CD4-positive, alpha-beta memory T cell (primary cell): ENCODE measurements around the gene HSCB. TPM values are rescaled to one million over a fixed set of nuclear protein-coding genes. Genes with fewer than 3 reads are reported as not detected.
"Not testable (repeated sequence)": the region's sequence is repeated elsewhere in the genome, so short reads cannot be mapped to it uniquely, and the experiment has no call there.

Source experiments
- CTCF ChIA-PET: fragments of 350-600 bp; sonication (Branson Sonifier 250); formaldehyde crosslinking; loops from one replicate; lab custom pipeline; 2021; ENCODE audit warnings: inconsistent platforms; ENCODE audit not compliant: partially characterized antibody; lab: Charles Lee
- POLR2A ChIA-PET: fragments of 350-600 bp; sonication (Branson Sonifier 250); formaldehyde crosslinking; loops from one replicate; lab custom pipeline; 2021; ENCODE audit not compliant: partially characterized antibody; lab: Charles Lee
- DNase-seq, 5 donors: peaks; one replicate each; pipeline versions ENCODE4 v3.0.0 to v3.0.0-alpha.2; 2020 to 2022; ENCODE audit warnings: mixed read lengths in 1 of 5
- H3K27ac ChIP-seq: one replicate; pipeline ENCODE4 v1.7.0; 2013; ENCODE audit warnings: low read depth, low read length
- H3K27me3 ChIP-seq: 2 replicates; pipeline ENCODE4 v1.7.0; 2013; ENCODE audit warnings: mild to moderate bottlenecking, low read length, moderate library complexity; ENCODE audit not compliant: insufficient read depth
- H3K36me3 ChIP-seq: 2 replicates; pipeline ENCODE4 v1.7.0; 2013; ENCODE audit warnings: mild to moderate bottlenecking, low read length, moderate library complexity; ENCODE audit not compliant: insufficient read depth
- H3K4me1 ChIP-seq: 2 replicates; pipeline ENCODE4 v1.7.0; 2013; ENCODE audit warnings: mild to moderate bottlenecking, low read length, moderate library complexity; ENCODE audit not compliant: insufficient read depth
- H3K4me3 ChIP-seq, 2 donors: one replicate each; pipeline ENCODE4 v1.7.0; 2013; ENCODE audit warnings: low read length in 2 of 2, mild to moderate bottlenecking in 1 of 2
- H3K9me3 ChIP-seq, 2 donors: one replicate each; pipeline ENCODE4 v1.7.0; 2013; ENCODE audit warnings: low read length in 2 of 2, control low read depth in 1 of 2; ENCODE audit not compliant: control insufficient read depth in 1 of 2
- H3K27ac Mint-ChIP-seq, 7 donors: one replicate each; pipeline ENCODE4 v1.8.0; 2020 to 2021; ENCODE audit warnings: mixed read lengths in 7 of 7, mild to moderate bottlenecking in 6 of 7, inconsistent platforms in 3 of 7, moderate library complexity in 3 of 7
- H3K27me3 Mint-ChIP-seq, 2 donors: one replicate each; pipeline ENCODE4 v1.8.0; 2020 to 2021; ENCODE audit warnings: mixed read lengths in 2 of 2
- H3K36me3 Mint-ChIP-seq, 2 donors: one replicate each; pipeline ENCODE4 v1.8.0; 2020 to 2021; ENCODE audit warnings: mixed read lengths in 2 of 2, inconsistent platforms in 1 of 2, mild to moderate bottlenecking in 1 of 2
- H3K4me1 Mint-ChIP-seq, 4 donors: one replicate each; pipeline ENCODE4 v1.8.0; 2020 to 2021; ENCODE audit warnings: mixed read lengths in 4 of 4, mild to moderate bottlenecking in 1 of 4
- H3K4me3 Mint-ChIP-seq, 8 donors: one replicate each; pipeline ENCODE4 v1.8.0; 2020 to 2021; ENCODE audit warnings: mixed read lengths in 8 of 8, mild to moderate bottlenecking in 7 of 8, moderate library complexity in 6 of 8, inconsistent platforms in 3 of 8
- H3K9me3 Mint-ChIP-seq, 8 donors: one replicate each; pipeline ENCODE4 v1.8.0; 2020 to 2021; ENCODE audit warnings: mixed read lengths in 8 of 8, mild to moderate bottlenecking in 5 of 8, inconsistent platforms in 3 of 8, moderate library complexity in 1 of 8
- intact Hi-C: fragments of 100-400 bp; cut with micrococcal nuclease; formaldehyde crosslinking; loops from one replicate; pipeline ENCODE4 v1.15.1; 2023
- polyA plus RNA-seq, 2 donors: library from polyadenylated mRNA; unstranded; fragments of 300-500 nt; fragmentation: Illumina TruSeq; gene quantifications; one replicate each; pipeline ENCODE4 v1.2.3, GENCODE V29; 2021
- total RNA-seq, 2 experiments: library from RNA; stranded (reverse); gene quantifications; one replicate each; pipeline ENCODE4 v1.2.3, GENCODE V29; 2021

The HSCB gene
- total and polyA plus RNA-seq, 4 experiments from 2014 or later: 7.6 to 11.1 (median 9.8) TPM

GRCh38 chr22:28728002-28728401, 13.8 kb upstream of the HSCB start:
- ChIA-PET CTCF (no interaction called here), POLR2A (no interaction called here)
- peaks cover 8 to 15% of the 10 kb centered on the region in 2 donors for H3K36me3 Mint-ChIP-seq
- no peaks in the 10 kb centered on the region for H3K27me3 ChIP-seq
- H3K9me3 Mint-ChIP-seq: no peaks in the 10 kb centered on the region
- peaks cover 4% of the 10 kb centered on the region for H3K36me3 ChIP-seq
- H3K4me1 ChIP-seq: no peaks in the 10 kb centered on the region
- H3K27ac ChIP-seq: no peak overlapping the region
- H3K4me3 Mint-ChIP-seq: no peak overlapping the region
- no peaks in the 10 kb centered on the region for H3K4me1 Mint-ChIP-seq
- H3K27ac Mint-ChIP-seq: no peak overlapping the region
- no peaks in the 10 kb centered on the region for H3K27me3 Mint-ChIP-seq
- intact Hi-C loops: no loop called here
- no peak for DNase-seq
- no peak overlapping the region for H3K4me3 ChIP-seq
- no peaks in the 10 kb centered on the region for H3K9me3 ChIP-seq

- Histone ChIP-seq H3K27ac (no peak overlapping the region), H3K9me3 (no peaks in the 10 kb centered on the region), H3K27me3 (no peaks in the 10 kb centered on the region), H3K4me1 (no peaks in the 10 kb centered on the region), H3K4me3 (no peak overlapping the region), H3K36me3 (peaks cover 4% of the 10 kb centered on the region)
- Mint-ChIP-seq H3K27ac (peak overlapping the region in 1 of 7 donors; percentile 25), H3K4me1 (no peaks in the 10 kb centered on the region), H3K9me3 (no peaks in the 10 kb centered on the region), H3K27me3 (no peaks in the 10 kb centered on the region), H3K36me3 (peaks cover 8 to 18% of the 10 kb centered on the region in 2 donors), H3K4me3 (no peak overlapping the region)
- CTCF ChIA-PET: no interaction called here
- no peak for DNase-seq
- POLR2A ChIA-PET: no interaction called here
- intact Hi-C loops: no loop called here
Observed at GRCh38 chr22:28728621-28729313, 13.1 kb upstream of the HSCB start.

- intact Hi-C loops: no loop called here
- no peaks in the 10 kb centered on the region for H3K4me1 ChIP-seq
- CTCF ChIA-PET: no interaction called here
Observed at GRCh38 chr22:28730179-28730578, 11.7 kb upstream of the HSCB start.

GRCh38 chr22:28734393-28734792, 7.4 kb upstream of the HSCB start:
- DNase-seq: no peak
- peaks cover 0 to 10% (median 0%) of the 10 kb centered on the region in 4 donors for H3K4me1 Mint-ChIP-seq
- intact Hi-C loops: no loop called here
- Histone ChIP-seq H3K27ac (no peak overlapping the region), H3K4me1 (no peaks in the 10 kb centered on the region), H3K4me3 (no peak overlapping the region), H3K27me3 (no peaks in the 10 kb centered on the region), H3K36me3 (no peaks in the 10 kb centered on the region), H3K9me3 (no peaks in the 10 kb centered on the region)
- H3K4me3 Mint-ChIP-seq: no peak overlapping the region
- ChIA-PET CTCF (no interaction called here), POLR2A (no interaction called here)
- H3K27ac Mint-ChIP-seq: peak overlapping the region in 1 of 7 donors; percentile 31
- no peaks in the 10 kb centered on the region for H3K27me3 Mint-ChIP-seq
- peaks cover 8 to 12% of the 10 kb centered on the region in 2 donors for H3K36me3 Mint-ChIP-seq
- H3K9me3 Mint-ChIP-seq: no peaks in the 10 kb centered on the region

More at GRCh38 chr22:28730179-28730578, 11.7 kb upstream of the HSCB start:
- Histone ChIP-seq H3K27me3 (no peaks in the 10 kb centered on the region), H3K4me3 (no peak overlapping the region), H3K9me3 (no peaks in the 10 kb centered on the region), H3K27ac (no peak overlapping the region), H3K36me3 (no peaks in the 10 kb centered on the region)
- no peaks in the 10 kb centered on the region for H3K4me1 Mint-ChIP-seq
- H3K4me3 Mint-ChIP-seq: no peak overlapping the region
- peaks cover 10 to 13% of the 10 kb centered on the region in 2 donors for H3K36me3 Mint-ChIP-seq
- no peaks in the 10 kb centered on the region for H3K27me3 Mint-ChIP-seq
- H3K27ac Mint-ChIP-seq: no peak overlapping the region
- no peaks in the 10 kb centered on the region for H3K9me3 Mint-ChIP-seq
- POLR2A ChIA-PET: no interaction called here
- no peak for DNase-seq

GRCh38 chr22:28736301-28737155, 5.3 kb upstream of the HSCB start:
- DNase-seq: no peak
- Mint-ChIP-seq H3K36me3 (peaks cover 10 to 12% of the 10 kb centered on the region in 2 donors), H3K4me1 (peaks cover 4 to 14% (median 6%) of the 10 kb centered on the region in 4 donors), H3K9me3 (no peaks in the 10 kb centered on the region), H3K27ac (no peak overlapping the region), H3K27me3 (no peaks in the 10 kb centered on the region), H3K4me3 (no peak overlapping the region)
- ChIA-PET CTCF (no interaction called here), POLR2A (no interaction called here)
- Histone ChIP-seq H3K36me3 (no peaks in the 10 kb centered on the region), H3K4me1 (peaks cover 5% of the 10 kb centered on the region), H3K27me3 (no peaks in the 10 kb centered on the region), H3K9me3 (no peaks in the 10 kb centered on the region), H3K27ac (no peak overlapping the region), H3K4me3 (no peak overlapping the region)
- intact Hi-C loops: no loop called here

- H3K36me3 ChIP-seq: no peaks in the 10 kb centered on the region
- no peaks in the 10 kb centered on the region for H3K27me3 ChIP-seq
- H3K4me3 Mint-ChIP-seq: no peak overlapping the region
- POLR2A ChIA-PET: no interaction called here
- no peaks in the 10 kb centered on the region for H3K9me3 Mint-ChIP-seq
- peaks cover 8% of the 10 kb centered on the region for H3K4me1 ChIP-seq
- intact Hi-C loops: no loop called here
- no peak for DNase-seq
- H3K4me3 ChIP-seq: no peak overlapping the region
- H3K27ac ChIP-seq: no peak overlapping the region
- H3K27ac Mint-ChIP-seq: no peak overlapping the region
- CTCF ChIA-PET: no interaction called here
- no peaks in the 10 kb centered on the region for H3K9me3 ChIP-seq
- H3K4me1 Mint-ChIP-seq: peaks cover 10 to 23% (median 15%) of the 10 kb centered on the region in 4 donors
- no peaks in the 10 kb centered on the region for H3K27me3 Mint-ChIP-seq
- H3K36me3 Mint-ChIP-seq: peaks cover 12 to 21% of the 10 kb centered on the region in 2 donors
Observed at GRCh38 chr22:28737701-28738100, 4.1 kb upstream of the HSCB start.

GRCh38 chr22:28738876-28739275, 3.0 kb upstream of the HSCB start:
- H3K9me3 Mint-ChIP-seq, intact Hi-C loops, CTCF ChIA-PET, DNase-seq, H3K4me3 Mint-ChIP-seq, H3K27ac ChIP-seq, H3K9me3 ChIP-seq, H3K27me3 ChIP-seq, H3K4me3 ChIP-seq, H3K27me3 Mint-ChIP-seq, H3K36me3 ChIP-seq: not testable (repeated sequence)
- POLR2A ChIA-PET: interaction anchor here (0.6 kb wide), 1 partner anchor 41 kb away, joined by 3 read pairs; no protein-coding TSS in a partner anchor
- peaks cover 12% of the 10 kb centered on the region for H3K4me1 ChIP-seq
- Mint-ChIP-seq H3K36me3 (peaks cover 4 to 16% of the 10 kb centered on the region in 2 donors), H3K4me1 (peaks cover 17 to 34% (median 21%) of the 10 kb centered on the region in 4 donors), H3K27ac (peak overlapping the region in 1 of 7 donors; percentile 16)
